ENCODE results near the gene MYH7. TPM values are rescaled to one million over a fixed set of nuclear protein-coding genes. Genes with fewer than 3 reads are reported as not detected.
A peak's percentile ranks its signal among the peaks of the same experiment; 100 is the strongest.

Gene MYH7
- total RNA-seq, 1 experiment from 2014 or later, result not detected

DNA sequence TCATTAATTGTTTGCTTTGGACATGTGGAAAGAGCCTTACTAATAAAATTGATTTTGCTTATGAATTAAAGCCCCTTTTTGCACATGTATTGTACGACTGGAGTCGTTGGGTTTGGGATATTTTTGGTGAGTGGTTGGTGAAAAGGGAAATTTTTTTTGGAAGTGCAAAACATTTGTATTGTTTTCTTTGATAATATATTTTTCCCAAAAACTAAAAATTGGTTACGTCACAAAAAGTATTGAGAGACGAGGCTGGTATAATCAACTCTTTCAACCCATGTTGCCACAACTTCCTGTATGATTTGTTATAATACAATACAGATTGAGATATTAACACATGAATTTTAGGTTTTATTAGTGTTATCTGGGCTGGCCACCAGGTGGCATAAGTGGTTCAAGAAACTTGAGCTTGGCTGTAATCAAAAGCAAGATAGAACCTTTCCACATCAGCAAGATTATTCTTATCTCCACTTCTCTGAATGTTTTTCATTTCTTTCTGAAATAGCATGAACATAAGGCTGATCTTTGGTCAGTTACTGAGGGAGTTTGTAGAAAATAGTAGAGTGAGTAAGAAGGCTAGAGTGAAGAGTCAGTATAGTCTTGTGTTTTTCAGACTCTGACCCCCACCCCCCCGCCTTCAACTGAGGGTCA is 42.8 kb upstream of the MYH7 start:
- ChIA-PET CTCF (interaction anchor here (0.5 to 13.9 kb wide), 29 partner anchors 9 to 649 kb away, joined by 3 to 377 read pairs (median 4); partner anchors contain the start of genes AP1G2, NGDN, THTPA and ZFHX2), POLR2A (interaction anchor here (0.7 to 2.6 kb wide), 3 partner anchors 24 to 77 kb away, joined by 3 to 12 read pairs (median 3); no protein-coding TSS in a partner anchor)
- TF ChIP-seq, protein P1, sequence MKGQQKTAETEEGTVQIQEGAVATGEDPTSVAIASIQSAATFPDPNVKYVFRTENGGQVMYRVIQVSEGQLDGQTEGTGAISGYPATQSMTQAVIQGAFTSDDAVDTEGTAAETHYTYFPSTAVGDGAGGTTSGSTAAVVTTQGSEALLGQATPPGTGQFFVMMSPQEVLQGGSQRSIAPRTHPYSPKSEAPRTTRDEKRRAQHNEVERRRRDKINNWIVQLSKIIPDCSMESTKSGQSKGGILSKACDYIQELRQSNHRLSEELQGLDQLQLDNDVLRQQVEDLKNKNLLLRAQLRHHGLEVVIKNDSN (CRISPR knock-in tag; IDR thresholded peaks at IDR 0.05), result no peak
- TF ChIP-seq, protein P2, sequence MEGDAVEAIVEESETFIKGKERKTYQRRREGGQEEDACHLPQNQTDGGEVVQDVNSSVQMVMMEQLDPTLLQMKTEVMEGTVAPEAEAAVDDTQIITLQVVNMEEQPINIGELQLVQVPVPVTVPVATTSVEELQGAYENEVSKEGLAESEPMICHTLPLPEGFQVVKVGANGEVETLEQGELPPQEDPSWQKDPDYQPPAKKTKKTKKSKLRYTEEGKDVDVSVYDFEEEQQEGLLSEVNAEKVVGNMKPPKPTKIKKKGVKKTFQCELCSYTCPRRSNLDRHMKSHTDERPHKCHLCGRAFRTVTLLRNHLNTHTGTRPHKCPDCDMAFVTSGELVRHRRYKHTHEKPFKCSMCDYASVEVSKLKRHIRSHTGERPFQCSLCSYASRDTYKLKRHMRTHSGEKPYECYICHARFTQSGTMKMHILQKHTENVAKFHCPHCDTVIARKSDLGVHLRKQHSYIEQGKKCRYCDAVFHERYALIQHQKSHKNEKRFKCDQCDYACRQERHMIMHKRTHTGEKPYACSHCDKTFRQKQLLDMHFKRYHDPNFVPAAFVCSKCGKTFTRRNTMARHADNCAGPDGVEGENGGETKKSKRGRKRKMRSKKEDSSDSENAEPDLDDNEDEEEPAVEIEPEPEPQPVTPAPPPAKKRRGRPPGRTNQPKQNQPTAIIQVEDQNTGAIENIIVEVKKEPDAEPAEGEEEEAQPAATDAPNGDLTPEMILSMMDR (IDR thresholded peaks at IDR 0.05), result peak; percentile 59
- H3K4me1 Mint-ChIP-seq, result peaks cover 24% of the 10 kb centered on the region
- H3K9me3 Mint-ChIP-seq, result no peaks in the 10 kb centered on the region
- ATAC-seq (no peak), DNase-seq (ENCODE audit: low spot score) (peak; percentile 49)
- no peaks in the 10 kb centered on the region for H3K27me3 Mint-ChIP-seq (ENCODE audit: low read depth)
- H3K27ac Mint-ChIP-seq, result no peak overlapping the region
- H3K4me3 Mint-ChIP-seq, result no peak overlapping the region
- H3K36me3 Mint-ChIP-seq, result peaks cover 39% of the 10 kb centered on the region

DNA sequence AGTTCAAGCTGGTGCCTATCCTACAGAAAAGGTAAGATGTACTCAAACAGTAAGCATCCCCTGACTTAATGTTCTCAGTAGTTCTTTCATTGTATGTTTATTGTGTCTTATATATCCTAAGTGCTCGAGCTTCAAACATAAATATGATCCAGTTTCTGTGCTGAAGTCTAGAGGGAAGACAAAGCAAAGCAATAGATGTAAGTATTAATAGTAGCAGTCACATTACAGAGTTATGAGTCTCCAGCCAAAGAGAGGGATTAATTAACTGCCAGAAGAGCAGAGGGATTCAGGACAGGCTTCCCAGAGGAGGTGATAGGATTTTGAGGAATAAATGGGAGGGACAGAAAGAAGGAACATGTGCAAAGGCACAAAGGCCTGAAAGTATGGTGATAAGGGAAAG is 35.5 kb upstream of the MYH7 start:
- Mint-ChIP-seq H3K27ac (no peak overlapping the region), H3K36me3 (peaks cover 36% of the 10 kb centered on the region), H3K9me3 (no peaks in the 10 kb centered on the region), H3K4me1 (peaks cover 8% of the 10 kb centered on the region), H3K27me3 (ENCODE audit: low read depth) (peaks cover 17% of the 10 kb centered on the region), H3K4me3 (no peak overlapping the region)
- TF ChIP-seq, protein P3, sequence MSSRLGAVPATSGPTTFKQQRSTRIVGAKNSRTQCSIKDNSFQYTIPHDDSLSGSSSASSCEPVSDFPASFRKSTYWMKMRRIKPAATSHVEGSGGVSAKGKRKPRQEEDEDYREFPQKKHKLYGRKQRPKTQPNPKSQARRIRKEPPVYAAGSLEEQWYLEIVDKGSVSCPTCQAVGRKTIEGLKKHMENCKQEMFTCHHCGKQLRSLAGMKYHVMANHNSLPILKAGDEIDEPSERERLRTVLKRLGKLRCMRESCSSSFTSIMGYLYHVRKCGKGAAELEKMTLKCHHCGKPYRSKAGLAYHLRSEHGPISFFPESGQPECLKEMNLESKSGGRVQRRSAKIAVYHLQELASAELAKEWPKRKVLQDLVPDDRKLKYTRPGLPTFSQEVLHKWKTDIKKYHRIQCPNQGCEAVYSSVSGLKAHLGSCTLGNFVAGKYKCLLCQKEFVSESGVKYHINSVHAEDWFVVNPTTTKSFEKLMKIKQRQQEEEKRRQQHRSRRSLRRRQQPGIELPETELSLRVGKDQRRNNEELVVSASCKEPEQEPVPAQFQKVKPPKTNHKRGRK (CRISPR knock-in tag; IDR thresholded peaks at IDR 0.05; ENCODE audit: borderline replicate concordance), result no peak
- TF ChIP-seq ESRRA (CRISPR knock-in tag; IDR thresholded peaks at IDR 0.05; ENCODE audit: borderline replicate concordance) (no peak), JAZF1 (CRISPR knock-in tag; IDR thresholded peaks at IDR 0.05) (no peak)
- POLR2A ChIA-PET, result no interaction called here
- CTCF ChIA-PET, result no interaction called here
- DNase-seq (ENCODE audit: low spot score) (no peak), ATAC-seq (no peak)

DNA sequence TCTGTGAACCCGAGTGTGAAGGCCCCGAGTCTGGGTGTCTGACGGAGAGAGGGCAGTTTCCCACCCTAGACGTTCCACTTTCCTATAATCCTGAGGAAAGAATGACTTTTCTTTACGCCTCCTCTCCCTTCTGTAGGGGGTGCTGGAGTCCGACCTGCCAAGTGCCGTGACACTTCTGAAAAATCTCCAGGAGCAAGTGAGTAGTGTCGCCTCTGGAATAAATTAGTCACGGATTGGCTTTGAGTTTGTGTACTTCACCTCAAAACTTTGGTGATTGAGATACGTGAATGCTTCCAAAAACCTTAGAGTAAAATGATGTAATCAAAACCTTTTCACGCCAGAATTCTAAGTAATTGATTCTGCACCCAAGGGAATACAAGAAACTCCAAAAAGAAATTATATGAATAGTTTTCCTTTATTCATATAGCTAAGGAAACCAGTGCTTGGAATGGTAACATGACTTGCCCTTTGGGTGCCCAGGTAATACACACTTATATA is 34.5 kb upstream of the MYH7 start:
- H3K27ac Mint-ChIP-seq, result no peak overlapping the region
- no peak overlapping the region for H3K4me3 Mint-ChIP-seq
- H3K27me3 Mint-ChIP-seq (ENCODE audit: low read depth), result peaks cover 26% of the 10 kb centered on the region
- peaks cover 8% of the 10 kb centered on the region for H3K4me1 Mint-ChIP-seq
- DNase-seq (ENCODE audit: low spot score), result no peak
- ChIA-PET POLR2A (no interaction called here), CTCF (interaction anchor here (0.6 to 1.2 kb wide), 6 partner anchors 9 to 109 kb away, joined by 3 to 8 read pairs (median 3); no protein-coding TSS in a partner anchor)
- H3K9me3 Mint-ChIP-seq, result no peaks in the 10 kb centered on the region
- no peak; the same call in 1 of the 2 replicates for ATAC-seq
- peaks cover 26% of the 10 kb centered on the region for H3K36me3 Mint-ChIP-seq
- TF ChIP-seq, protein P4, sequence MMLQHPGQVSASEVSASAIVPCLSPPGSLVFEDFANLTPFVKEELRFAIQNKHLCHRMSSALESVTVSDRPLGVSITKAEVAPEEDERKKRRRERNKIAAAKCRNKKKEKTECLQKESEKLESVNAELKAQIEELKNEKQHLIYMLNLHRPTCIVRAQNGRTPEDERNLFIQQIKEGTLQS (CRISPR knock-in tag; conservative IDR thresholded peaks at IDR 0.05), result no peak
- TF ChIP-seq, protein P5, sequence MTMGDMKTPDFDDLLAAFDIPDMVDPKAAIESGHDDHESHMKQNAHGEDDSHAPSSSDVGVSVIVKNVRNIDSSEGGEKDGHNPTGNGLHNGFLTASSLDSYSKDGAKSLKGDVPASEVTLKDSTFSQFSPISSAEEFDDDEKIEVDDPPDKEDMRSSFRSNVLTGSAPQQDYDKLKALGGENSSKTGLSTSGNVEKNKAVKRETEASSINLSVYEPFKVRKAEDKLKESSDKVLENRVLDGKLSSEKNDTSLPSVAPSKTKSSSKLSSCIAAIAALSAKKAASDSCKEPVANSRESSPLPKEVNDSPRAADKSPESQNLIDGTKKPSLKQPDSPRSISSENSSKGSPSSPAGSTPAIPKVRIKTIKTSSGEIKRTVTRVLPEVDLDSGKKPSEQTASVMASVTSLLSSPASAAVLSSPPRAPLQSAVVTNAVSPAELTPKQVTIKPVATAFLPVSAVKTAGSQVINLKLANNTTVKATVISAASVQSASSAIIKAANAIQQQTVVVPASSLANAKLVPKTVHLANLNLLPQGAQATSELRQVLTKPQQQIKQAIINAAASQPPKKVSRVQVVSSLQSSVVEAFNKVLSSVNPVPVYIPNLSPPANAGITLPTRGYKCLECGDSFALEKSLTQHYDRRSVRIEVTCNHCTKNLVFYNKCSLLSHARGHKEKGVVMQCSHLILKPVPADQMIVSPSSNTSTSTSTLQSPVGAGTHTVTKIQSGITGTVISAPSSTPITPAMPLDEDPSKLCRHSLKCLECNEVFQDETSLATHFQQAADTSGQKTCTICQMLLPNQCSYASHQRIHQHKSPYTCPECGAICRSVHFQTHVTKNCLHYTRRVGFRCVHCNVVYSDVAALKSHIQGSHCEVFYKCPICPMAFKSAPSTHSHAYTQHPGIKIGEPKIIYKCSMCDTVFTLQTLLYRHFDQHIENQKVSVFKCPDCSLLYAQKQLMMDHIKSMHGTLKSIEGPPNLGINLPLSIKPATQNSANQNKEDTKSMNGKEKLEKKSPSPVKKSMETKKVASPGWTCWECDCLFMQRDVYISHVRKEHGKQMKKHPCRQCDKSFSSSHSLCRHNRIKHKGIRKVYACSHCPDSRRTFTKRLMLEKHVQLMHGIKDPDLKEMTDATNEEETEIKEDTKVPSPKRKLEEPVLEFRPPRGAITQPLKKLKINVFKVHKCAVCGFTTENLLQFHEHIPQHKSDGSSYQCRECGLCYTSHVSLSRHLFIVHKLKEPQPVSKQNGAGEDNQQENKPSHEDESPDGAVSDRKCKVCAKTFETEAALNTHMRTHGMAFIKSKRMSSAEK (CRISPR knock-in tag; IDR thresholded peaks at IDR 0.05; ENCODE audit: borderline replicate concordance), result no peak
- TF ChIP-seq, protein P6, sequence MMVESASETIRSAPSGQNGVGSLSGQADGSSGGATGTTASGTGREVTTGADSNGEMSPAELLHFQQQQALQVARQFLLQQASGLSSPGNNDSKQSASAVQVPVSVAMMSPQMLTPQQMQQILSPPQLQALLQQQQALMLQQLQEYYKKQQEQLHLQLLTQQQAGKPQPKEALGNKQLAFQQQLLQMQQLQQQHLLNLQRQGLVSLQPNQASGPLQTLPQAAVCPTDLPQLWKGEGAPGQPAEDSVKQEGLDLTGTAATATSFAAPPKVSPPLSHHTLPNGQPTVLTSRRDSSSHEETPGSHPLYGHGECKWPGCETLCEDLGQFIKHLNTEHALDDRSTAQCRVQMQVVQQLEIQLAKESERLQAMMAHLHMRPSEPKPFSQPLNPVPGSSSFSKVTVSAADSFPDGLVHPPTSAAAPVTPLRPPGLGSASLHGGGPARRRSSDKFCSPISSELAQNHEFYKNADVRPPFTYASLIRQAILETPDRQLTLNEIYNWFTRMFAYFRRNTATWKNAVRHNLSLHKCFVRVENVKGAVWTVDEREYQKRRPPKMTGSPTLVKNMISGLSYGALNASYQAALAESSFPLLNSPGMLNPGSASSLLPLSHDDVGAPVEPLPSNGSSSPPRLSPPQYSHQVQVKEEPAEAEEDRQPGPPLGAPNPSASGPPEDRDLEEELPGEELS (CRISPR knock-in tag; IDR thresholded peaks at IDR 0.05), result no peak
- TF ChIP-seq JAZF1 (CRISPR knock-in tag; IDR thresholded peaks at IDR 0.05) (no peak), ATF1 (CRISPR knock-in tag; IDR thresholded peaks at IDR 0.05) (no peak), PRRX2 (CRISPR knock-in tag; IDR thresholded peaks at IDR 0.05) (no peak), ZNF263 (CRISPR knock-in tag; IDR thresholded peaks at IDR 0.05; ENCODE audit: low read depth) (no peak), TP53 (CRISPR knock-in tag; IDR thresholded peaks at IDR 0.05) (no peak), FOXP1 (CRISPR knock-in tag; IDR thresholded peaks at IDR 0.05; ENCODE audit: borderline replicate concordance) (no peak)
- TF ChIP-seq, protein P7, sequence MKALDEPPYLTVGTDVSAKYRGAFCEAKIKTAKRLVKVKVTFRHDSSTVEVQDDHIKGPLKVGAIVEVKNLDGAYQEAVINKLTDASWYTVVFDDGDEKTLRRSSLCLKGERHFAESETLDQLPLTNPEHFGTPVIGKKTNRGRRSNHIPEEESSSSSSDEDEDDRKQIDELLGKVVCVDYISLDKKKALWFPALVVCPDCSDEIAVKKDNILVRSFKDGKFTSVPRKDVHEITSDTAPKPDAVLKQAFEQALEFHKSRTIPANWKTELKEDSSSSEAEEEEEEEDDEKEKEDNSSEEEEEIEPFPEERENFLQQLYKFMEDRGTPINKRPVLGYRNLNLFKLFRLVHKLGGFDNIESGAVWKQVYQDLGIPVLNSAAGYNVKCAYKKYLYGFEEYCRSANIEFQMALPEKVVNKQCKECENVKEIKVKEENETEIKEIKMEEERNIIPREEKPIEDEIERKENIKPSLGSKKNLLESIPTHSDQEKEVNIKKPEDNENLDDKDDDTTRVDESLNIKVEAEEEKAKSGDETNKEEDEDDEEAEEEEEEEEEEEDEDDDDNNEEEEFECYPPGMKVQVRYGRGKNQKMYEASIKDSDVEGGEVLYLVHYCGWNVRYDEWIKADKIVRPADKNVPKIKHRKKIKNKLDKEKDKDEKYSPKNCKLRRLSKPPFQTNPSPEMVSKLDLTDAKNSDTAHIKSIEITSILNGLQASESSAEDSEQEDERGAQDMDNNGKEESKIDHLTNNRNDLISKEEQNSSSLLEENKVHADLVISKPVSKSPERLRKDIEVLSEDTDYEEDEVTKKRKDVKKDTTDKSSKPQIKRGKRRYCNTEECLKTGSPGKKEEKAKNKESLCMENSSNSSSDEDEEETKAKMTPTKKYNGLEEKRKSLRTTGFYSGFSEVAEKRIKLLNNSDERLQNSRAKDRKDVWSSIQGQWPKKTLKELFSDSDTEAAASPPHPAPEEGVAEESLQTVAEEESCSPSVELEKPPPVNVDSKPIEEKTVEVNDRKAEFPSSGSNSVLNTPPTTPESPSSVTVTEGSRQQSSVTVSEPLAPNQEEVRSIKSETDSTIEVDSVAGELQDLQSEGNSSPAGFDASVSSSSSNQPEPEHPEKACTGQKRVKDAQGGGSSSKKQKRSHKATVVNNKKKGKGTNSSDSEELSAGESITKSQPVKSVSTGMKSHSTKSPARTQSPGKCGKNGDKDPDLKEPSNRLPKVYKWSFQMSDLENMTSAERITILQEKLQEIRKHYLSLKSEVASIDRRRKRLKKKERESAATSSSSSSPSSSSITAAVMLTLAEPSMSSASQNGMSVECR (CRISPR knock-in tag; IDR thresholded peaks at IDR 0.05; ENCODE audit: borderline replicate concordance), result no peak

Data from WTC11 (cell line).